OCI-LY1 (cell line): ENCODE results near the gene TOGARAM2.

Source experiments
- H2AFZ ChIP-seq: fragments of 200-600 bp; sonication (generic), shearing (Covaris generic); 2 replicates; pipeline ENCODE4 v1.6.0; 2014; ENCODE audit warnings: antibody characterized with exemption, mild to moderate bottlenecking, low read length
- H3F3A ChIP-seq: fragments of 200-600 bp; sonication (generic), shearing (Covaris generic); 2 replicates; pipeline ENCODE4 v1.6.0; 2014; ENCODE audit warnings: mild to moderate bottlenecking, antibody characterized with exemption, low read length, moderate library complexity; ENCODE audit not compliant: insufficient read depth
- H3K27ac ChIP-seq: fragments of 200-600 bp; sonication (generic); 2 replicates; pipeline ENCODE4 v1.5.1; 2014; ENCODE audit warnings: low read length, mixed run types, mild to moderate bottlenecking, low read depth; ENCODE audit not compliant: poor library complexity, severe bottlenecking
- H3K27me3 ChIP-seq: fragments of 200-600 bp; sonication (generic); 2 replicates; pipeline ENCODE4 v1.6.0; 2014; ENCODE audit warnings: antibody characterized with exemption, mild to moderate bottlenecking, low read length, moderate library complexity; ENCODE audit not compliant: insufficient read depth
- H3K36me3 ChIP-seq: fragments of 200-600 bp; sonication (generic); 2 replicates; pipeline ENCODE4 v1.6.1; 2014; ENCODE audit warnings: mild to moderate bottlenecking, antibody characterized with exemption, low read length, moderate library complexity, mixed read lengths; ENCODE audit not compliant: insufficient read depth
- H3K4me1 ChIP-seq: fragments of 200-600 bp; sonication (generic); 2 replicates; pipeline ENCODE4 v1.5.1; 2014; ENCODE audit warnings: mild to moderate bottlenecking, low read length, moderate library complexity; ENCODE audit not compliant: insufficient read depth, severe bottlenecking
- H3K4me2 ChIP-seq: fragments of 200-600 bp; sonication (generic), shearing (Covaris generic); 2 replicates; pipeline ENCODE4 v1.6.1; 2014; ENCODE audit warnings: low read length
- H3K4me3 ChIP-seq: fragments of 200-600 bp; sonication (generic); 2 replicates; pipeline ENCODE4 v1.5.1; 2014; ENCODE audit warnings: low read length, low read depth, mild to moderate bottlenecking, mixed read lengths; ENCODE audit not compliant: poor library complexity, severe bottlenecking
- H3K79me2 ChIP-seq: fragments of 200-600 bp; shearing (Covaris generic); 2 replicates; pipeline ENCODE4 v1.6.1; 2016; ENCODE audit warnings: mixed run types, low read length, mixed read lengths; ENCODE audit not compliant: insufficient read depth
- H3K9ac ChIP-seq: fragments of 200-600 bp; sonication (generic), shearing (Covaris generic); 2 replicates; pipeline ENCODE4 v1.6.1; 2014; ENCODE audit warnings: mild to moderate bottlenecking, low read length, mixed read lengths
- H3K9me2 ChIP-seq: fragments of 200-600 bp; sonication (generic), shearing (Covaris generic); 2 replicates; pipeline ENCODE4 v1.6.1; 2014; ENCODE audit warnings: low read depth, mild to moderate bottlenecking, low read length, mixed read lengths
- H3K9me3 ChIP-seq: fragments of 200-600 bp; shearing (Covaris generic); 2 replicates; pipeline ENCODE4 v1.6.1; 2014; ENCODE audit warnings: low read length, mixed read lengths
- H4K20me1 ChIP-seq: fragments of 200-600 bp; sonication (generic), shearing (Covaris generic); 2 replicates; pipeline ENCODE4 v1.6.0; 2016; ENCODE audit warnings: mild to moderate bottlenecking, low read length; ENCODE audit not compliant: insufficient read depth
- CTCF ChIP-seq: fragments of 200-600 bp; sonication (generic), shearing (Covaris generic); IDR thresholded peaks from 2 replicates; pipeline ENCODE4 v1.5.1; 2017; ENCODE audit warnings: mild to moderate bottlenecking, antibody characterized with exemption, low read length, moderate library complexity, mixed read lengths
- EZH2 ChIP-seq: fragments of 200-600 bp; sonication (generic), shearing (Covaris generic); IDR thresholded peaks from 2 replicates; pipeline ENCODE4 v1.8.0; 2017; ENCODE audit warnings: borderline replicate concordance, mixed run types, mild to moderate bottlenecking, antibody characterized with exemption, low read length, moderate library complexity, mixed read lengths

TOGARAM2 gene

GRCh38 chr2:29000481-29000880 is 19.4 kb downstream of the TOGARAM2 start:
- Histone ChIP-seq H2AFZ (no peak overlapping the region), H3K27me3 (no peaks in the 10 kb centered on the region)
- TF ChIP-seq EZH2: no peak
- TF ChIP-seq CTCF: no peak

GRCh38 chr2:29000956-29001355 is 19.9 kb downstream of the TOGARAM2 start:
- Histone ChIP-seq H3K4me3 (no peak overlapping the region), H3K4me1 (no peaks in the 10 kb centered on the region), H3K4me2 (no peak overlapping the region), H3F3A (no peaks in the 10 kb centered on the region), H3K9ac (no peak overlapping the region), H4K20me1 (no peaks in the 10 kb centered on the region), H3K27me3 (no peaks in the 10 kb centered on the region), H3K9me3 (no peaks in the 10 kb centered on the region), H3K36me3 (no peaks in the 10 kb centered on the region), H3K9me2 (no peaks in the 10 kb centered on the region), H3K79me2 (no peaks in the 10 kb centered on the region), H2AFZ (no peak overlapping the region), H3K27ac (no peak overlapping the region)
- TF ChIP-seq EZH2 (no peak), CTCF (no peak)

More at GRCh38 chr2:29000481-29000880, 19.4 kb downstream of the TOGARAM2 start:
- no peak overlapping the region for H3K27ac ChIP-seq
- H4K20me1 ChIP-seq: no peaks in the 10 kb centered on the region
- H3K4me3 ChIP-seq: no peak overlapping the region
- no peak overlapping the region for H3K4me2 ChIP-seq
- H3F3A ChIP-seq: no peaks in the 10 kb centered on the region
- no peak overlapping the region for H3K9ac ChIP-seq
- H3K36me3 ChIP-seq: no peaks in the 10 kb centered on the region
- no peaks in the 10 kb centered on the region for H3K9me3 ChIP-seq
- no peaks in the 10 kb centered on the region for H3K4me1 ChIP-seq
- H3K9me2 ChIP-seq: no peaks in the 10 kb centered on the region
- no peaks in the 10 kb centered on the region for H3K79me2 ChIP-seq

GRCh38 chr2:29001806-29002205 is 20.7 kb downstream of the TOGARAM2 start:
- no peak overlapping the region for H3K9ac ChIP-seq
- H4K20me1 ChIP-seq: no peaks in the 10 kb centered on the region

More at GRCh38 chr2:29001806-29002205, 20.7 kb downstream of the TOGARAM2 start:
- Histone ChIP-seq H3K27ac (no peak overlapping the region), H3K9me3 (no peaks in the 10 kb centered on the region), H3K27me3 (no peaks in the 10 kb centered on the region), H3F3A (no peaks in the 10 kb centered on the region), H3K9me2 (no peaks in the 10 kb centered on the region), H3K4me3 (no peak overlapping the region), H3K36me3 (no peaks in the 10 kb centered on the region), H3K79me2 (no peaks in the 10 kb centered on the region), H3K4me1 (no peaks in the 10 kb centered on the region), H2AFZ (no peak overlapping the region), H3K4me2 (no peak overlapping the region)
- TF ChIP-seq CTCF (no peak), EZH2 (no peak)
